ENCODE results near the gene ATP8A1. TPM values are rescaled to one million over a fixed set of nuclear protein-coding genes. Genes with fewer than 3 reads are reported as not detected.

The ATP8A1 gene
- total RNA-seq, 2 donors from 2014 or later = 18.6 to 74.0 TPM

DNA sequence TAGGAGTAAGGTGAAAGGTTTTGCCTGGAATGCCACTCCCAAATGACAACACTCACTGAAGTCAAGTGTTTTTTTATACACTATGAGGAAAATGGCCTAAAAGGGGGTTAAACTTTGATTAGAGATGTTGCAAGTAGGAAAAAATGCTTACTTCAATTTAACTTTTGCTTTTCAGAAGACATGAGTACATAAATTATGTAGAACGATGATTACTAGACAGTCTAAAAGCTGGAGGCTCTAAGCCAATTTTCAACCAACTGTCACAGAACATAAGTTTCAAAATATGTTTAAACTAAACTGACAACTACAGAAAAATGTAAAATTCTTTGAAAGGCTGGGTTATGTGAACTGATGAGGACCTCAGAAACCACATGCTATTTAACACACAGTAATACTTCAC, 176.2 kb downstream of the ATP8A1 start:
- intact Hi-C loops (cut with DNase I) = no loop called here
- H3K4me3 ChIP-seq = no peak overlapping the region
- WGBS = 57% methylated on average over 1 of the region's 1 CpG
- DNase-seq (ENCODE audit: low spot score) = no peak
- no peak overlapping the region for H3K27ac ChIP-seq
- H3K27me3 ChIP-seq (replicated peaks; ENCODE audit: insufficient read depth) = no peaks in the 10 kb centered on the region
- TF ChIP-seq, protein P1, sequence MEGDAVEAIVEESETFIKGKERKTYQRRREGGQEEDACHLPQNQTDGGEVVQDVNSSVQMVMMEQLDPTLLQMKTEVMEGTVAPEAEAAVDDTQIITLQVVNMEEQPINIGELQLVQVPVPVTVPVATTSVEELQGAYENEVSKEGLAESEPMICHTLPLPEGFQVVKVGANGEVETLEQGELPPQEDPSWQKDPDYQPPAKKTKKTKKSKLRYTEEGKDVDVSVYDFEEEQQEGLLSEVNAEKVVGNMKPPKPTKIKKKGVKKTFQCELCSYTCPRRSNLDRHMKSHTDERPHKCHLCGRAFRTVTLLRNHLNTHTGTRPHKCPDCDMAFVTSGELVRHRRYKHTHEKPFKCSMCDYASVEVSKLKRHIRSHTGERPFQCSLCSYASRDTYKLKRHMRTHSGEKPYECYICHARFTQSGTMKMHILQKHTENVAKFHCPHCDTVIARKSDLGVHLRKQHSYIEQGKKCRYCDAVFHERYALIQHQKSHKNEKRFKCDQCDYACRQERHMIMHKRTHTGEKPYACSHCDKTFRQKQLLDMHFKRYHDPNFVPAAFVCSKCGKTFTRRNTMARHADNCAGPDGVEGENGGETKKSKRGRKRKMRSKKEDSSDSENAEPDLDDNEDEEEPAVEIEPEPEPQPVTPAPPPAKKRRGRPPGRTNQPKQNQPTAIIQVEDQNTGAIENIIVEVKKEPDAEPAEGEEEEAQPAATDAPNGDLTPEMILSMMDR (IDR thresholded peaks at IDR 0.05) = no peak
- TF ChIP-seq POLR2A (IDR thresholded peaks at IDR 0.05) (no peak), POLR2AphosphoS5 (IDR thresholded peaks at IDR 0.05) (no peak)
- H3K36me3 ChIP-seq = no peaks in the 10 kb centered on the region
- no peaks in the 10 kb centered on the region for H3K9me3 ChIP-seq
- no peaks in the 10 kb centered on the region for H3K4me1 ChIP-seq (replicated peaks)

DNA sequence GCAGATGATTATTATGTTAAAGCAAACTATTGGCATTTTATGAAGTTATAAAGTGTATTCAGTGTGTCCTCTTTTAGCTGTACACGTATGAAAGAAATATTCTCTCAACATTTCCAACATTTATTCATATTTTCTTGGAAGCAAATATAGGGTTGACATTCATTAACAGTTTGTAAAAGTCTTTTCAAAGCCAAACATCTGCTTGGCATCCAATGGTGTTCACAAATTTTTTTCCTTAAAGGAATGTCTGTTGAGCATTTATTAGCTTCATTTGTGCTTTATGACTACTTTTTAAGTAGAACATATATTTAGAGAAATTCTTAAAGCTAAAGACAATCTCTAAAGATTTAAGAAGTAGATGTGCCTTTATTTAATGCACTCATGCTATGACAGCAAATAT, 176.6 kb downstream of the ATP8A1 start:
- intact Hi-C loops (cut with DNase I) = no loop called here
- Histone ChIP-seq H3K27ac (no peak overlapping the region), H3K27me3 (replicated peaks; ENCODE audit: insufficient read depth) (no peaks in the 10 kb centered on the region), H3K4me1 (replicated peaks) (no peaks in the 10 kb centered on the region), H3K4me3 (no peak overlapping the region), H3K36me3 (no peaks in the 10 kb centered on the region), H3K9me3 (no peaks in the 10 kb centered on the region)
- TF ChIP-seq POLR2AphosphoS5 (IDR thresholded peaks at IDR 0.05) = no peak
- TF ChIP-seq, protein P1 (IDR thresholded peaks at IDR 0.05) = no peak
- TF ChIP-seq POLR2A (IDR thresholded peaks at IDR 0.05) = no peak
- 55% methylated on average over 1 of the region's 1 CpG for WGBS
- no peak for DNase-seq (ENCODE audit: low spot score)

DNA sequence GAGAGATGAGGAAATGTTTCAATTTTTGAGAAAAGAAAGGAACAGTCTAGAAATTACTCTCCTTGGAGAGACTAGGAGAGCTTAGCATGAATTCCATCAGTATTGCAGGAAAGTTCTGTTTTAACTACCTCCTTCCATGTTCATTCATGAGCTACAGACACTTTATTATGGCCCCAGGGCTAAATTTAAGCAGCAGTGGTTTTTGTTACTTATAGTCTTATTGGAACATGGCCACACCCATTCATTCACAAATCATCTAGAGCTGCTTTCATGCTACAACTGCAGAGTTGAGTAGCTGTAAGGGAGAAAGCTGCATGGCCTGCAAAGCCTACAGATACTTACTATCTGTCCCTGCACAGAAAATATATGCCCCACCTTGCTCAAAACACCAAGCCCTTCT, 178.0 kb downstream of the ATP8A1 start:
- no peak overlapping the region for H3K27ac ChIP-seq
- H3K27me3 ChIP-seq (replicated peaks; ENCODE audit: insufficient read depth) = no peaks in the 10 kb centered on the region
- intact Hi-C loops (cut with DNase I) = no loop called here

DNA sequence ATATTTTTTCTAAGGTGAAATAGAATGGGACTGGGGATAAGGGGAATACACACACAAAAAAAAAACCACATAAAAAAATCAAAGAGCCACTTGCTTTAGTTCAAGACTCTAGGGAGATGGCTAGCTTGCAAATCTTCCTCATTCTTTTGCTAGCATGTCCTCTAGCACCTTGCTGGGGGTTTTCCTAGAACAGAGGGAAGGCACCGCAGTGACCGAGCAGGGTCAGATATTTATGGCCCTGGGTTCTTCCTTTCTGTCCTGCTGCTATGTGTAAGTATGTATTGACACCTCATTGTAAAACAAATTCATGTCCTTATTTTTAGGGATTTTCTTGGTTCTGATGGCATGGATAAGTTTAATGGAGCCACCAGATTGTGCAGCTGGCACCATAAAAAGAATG, 178.4 kb downstream of the ATP8A1 start:
- H3K27ac ChIP-seq = no peak overlapping the region
- WGBS = 89% methylated on average over 2 of the region's 2 CpGs
- TF ChIP-seq POLR2AphosphoS5 (IDR thresholded peaks at IDR 0.05) (no peak), POLR2A (IDR thresholded peaks at IDR 0.05) (no peak)
- TF ChIP-seq, protein P1 (IDR thresholded peaks at IDR 0.05) = no peak
- no peaks in the 10 kb centered on the region for H3K36me3 ChIP-seq
- no peak overlapping the region for H3K4me3 ChIP-seq
- DNase-seq (ENCODE audit: low spot score) = no peak
- intact Hi-C loops (cut with DNase I) = no loop called here
- H3K27me3 ChIP-seq (replicated peaks; ENCODE audit: insufficient read depth) = no peaks in the 10 kb centered on the region
- H3K4me1 ChIP-seq (replicated peaks) = no peaks in the 10 kb centered on the region
- no peaks in the 10 kb centered on the region for H3K9me3 ChIP-seq

More for the DNA sequence above, 178.0 kb downstream of the ATP8A1 start:
- Histone ChIP-seq H3K9me3 (no peaks in the 10 kb centered on the region), H3K4me1 (replicated peaks) (no peaks in the 10 kb centered on the region), H3K4me3 (no peak overlapping the region), H3K36me3 (no peaks in the 10 kb centered on the region)
- TF ChIP-seq, protein P1 (IDR thresholded peaks at IDR 0.05) = no peak
- TF ChIP-seq POLR2AphosphoS5 (IDR thresholded peaks at IDR 0.05) = no peak
- TF ChIP-seq POLR2A (IDR thresholded peaks at IDR 0.05) = no peak
- DNase-seq (ENCODE audit: low spot score) = no peak

DNA sequence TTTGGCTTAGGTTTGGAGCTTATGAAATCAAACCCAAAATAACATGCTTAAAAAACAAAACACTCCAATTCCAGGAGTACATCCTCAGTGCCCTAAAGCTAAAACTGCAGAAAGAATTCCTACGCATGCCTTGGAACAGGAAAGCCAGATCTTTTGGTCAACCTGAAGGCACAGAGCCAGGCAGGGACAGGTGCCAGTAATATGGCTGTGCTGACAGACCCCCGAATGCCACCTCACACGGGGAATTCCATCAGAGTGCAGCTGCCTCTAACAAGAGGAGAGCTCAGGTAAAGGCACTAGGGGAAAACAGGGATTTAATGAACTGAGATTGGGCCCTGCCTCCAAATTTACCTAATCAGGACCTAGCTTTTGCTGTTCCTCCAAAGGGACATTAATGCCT, 182.5 kb downstream of the ATP8A1 start:
- no peak for DNase-seq (ENCODE audit: low spot score)
- no peaks in the 10 kb centered on the region for H3K36me3 ChIP-seq
- 39% methylated on average over 3 of the region's 3 CpGs for WGBS
- no peak overlapping the region for H3K27ac ChIP-seq
- no peak overlapping the region for H3K4me3 ChIP-seq
- intact Hi-C loops (cut with DNase I) = no loop called here
- TF ChIP-seq POLR2A (IDR thresholded peaks at IDR 0.05) = no peak
- no peak for TF ChIP-seq POLR2AphosphoS5 (IDR thresholded peaks at IDR 0.05)
- TF ChIP-seq, protein P1 (IDR thresholded peaks at IDR 0.05) = no peak
- H3K9me3 ChIP-seq = no peaks in the 10 kb centered on the region
- H3K27me3 ChIP-seq (replicated peaks; ENCODE audit: insufficient read depth) = no peaks in the 10 kb centered on the region
- H3K4me1 ChIP-seq (replicated peaks) = no peaks in the 10 kb centered on the region

All from prostate gland (tissue), 2 donors.